T-helper 2 cell treated with Interferon-gamma antibody and Interleukin-4, amounts not matched to agents 100 ng/mL and 5 ng/mL, for 36 hours (primary cell): ENCODE data around the gene HMGB2. TPM values are rescaled to one million over a fixed set of nuclear protein-coding genes. Genes with fewer than 3 reads are reported as not detected.

Experiments
- intact Hi-C: fragments of 100-400 bp; cut with micrococcal nuclease; formaldehyde crosslinking; loops from one replicate; pipeline ENCODE4 v1.15.1; 2023
- total RNA-seq: library from RNA; stranded (reverse); gene quantifications from 2 replicates; pipeline ENCODE4 v1.2.3, GENCODE V29; 2022

HMGB2 gene
- total RNA-seq, 1 donor from 2014 or later = 705 TPM

- intact Hi-C loops = loop anchor here (1.0 kb wide), 1 partner anchor 8 kb away; no protein-coding TSS in a partner anchor
These were observed 3.3 kb upstream of the HMGB2 start for GRCh38 chr4:173337463-173337862.

- intact Hi-C loops = loop anchor here (1.0 kb wide), 3 partner anchors 35 to 948 kb away; partner anchors contain the start of genes CEP44, FBXO8 and SAP30
These were observed 964 bp upstream of the HMGB2 start for GRCh38 chr4:173334891-173335752.

- intact Hi-C loops = loop anchor here (1.0 kb wide), 3 partner anchors 37 to 950 kb away; partner anchors contain the start of genes CEP44, FBXO8 and SAP30
These were observed 487 bp downstream of the HMGB2 start for GRCh38 chr4:173333658-173334084.

GRCh38 chr4:173332963-173333657, 1.0 kb downstream of the HMGB2 start:
- intact Hi-C loops = no loop called here

GRCh38 chr4:173332021-173332487, 2.1 kb downstream of the HMGB2 start:
- intact Hi-C loops = no loop called here

- intact Hi-C loops = no loop called here
These were observed 3.6 kb downstream of the HMGB2 start for GRCh38 chr4:173330590-173330989.

GRCh38 chr4:173328236-173328901, 5.8 kb downstream of the HMGB2 start:
- intact Hi-C loops = no loop called here

GRCh38 chr4:173325007-173325736, 9.0 kb downstream of the HMGB2 start:
- intact Hi-C loops = no loop called here

GRCh38 chr4:173319696-173320095, 14.5 kb downstream of the HMGB2 start:
- intact Hi-C loops = loop anchor here (1.0 to 5.0 kb wide), 2 partner anchors 98 to 173 kb away; no protein-coding TSS in a partner anchor

- intact Hi-C loops = loop anchor here (1.0 to 5.0 kb wide), 2 partner anchors 99 to 174 kb away; no protein-coding TSS in a partner anchor
These were observed 15.4 kb downstream of the HMGB2 start for GRCh38 chr4:173318648-173319211.

GRCh38 chr4:173318240-173318639, 15.9 kb downstream of the HMGB2 start:
- intact Hi-C loops = loop anchor here (5.0 kb wide), 1 partner anchor 174 kb away; no protein-coding TSS in a partner anchor

GRCh38 chr4:173317004-173317403, 17.2 kb downstream of the HMGB2 start:
- intact Hi-C loops = loop anchor here (5.0 kb wide), 1 partner anchor 175 kb away; no protein-coding TSS in a partner anchor

GRCh38 chr4:173316060-173316459, 18.1 kb downstream of the HMGB2 start:
- intact Hi-C loops = loop anchor here (5.0 kb wide), 1 partner anchor 176 kb away; no protein-coding TSS in a partner anchor

- intact Hi-C loops = loop anchor here (5.0 kb wide), 1 partner anchor 178 kb away; no protein-coding TSS in a partner anchor
These were observed 19.4 kb downstream of the HMGB2 start for GRCh38 chr4:173314715-173315114.

- intact Hi-C loops = no loop called here
These were observed 22.8 kb downstream of the HMGB2 start for GRCh38 chr4:173311368-173311767.

- intact Hi-C loops = no loop called here
These were observed 26.4 kb downstream of the HMGB2 start for GRCh38 chr4:173307778-173308177.

GRCh38 chr4:173301518-173302201, 32.5 kb downstream of the HMGB2 start:
- intact Hi-C loops = loop anchor here (1.0 kb wide), 1 partner anchor 288 kb away; no protein-coding TSS in a partner anchor

GRCh38 chr4:173294444-173294843, 39.7 kb downstream of the HMGB2 start:
- intact Hi-C loops = no loop called here

- intact Hi-C loops = no loop called here
These were observed 40.5 kb downstream of the HMGB2 start for GRCh38 chr4:173293663-173294062.
